ENCODE measurements around the gene SGIP1.

Gene SGIP1

GRCh38 chr1:66525086-66525485, 8.9 kb upstream of the SGIP1 start:
- no peak for DNase-seq

- no peak for DNase-seq
Measured at GRCh38 chr1:66526036-66526435, 7.9 kb upstream of the SGIP1 start.

DNA sequence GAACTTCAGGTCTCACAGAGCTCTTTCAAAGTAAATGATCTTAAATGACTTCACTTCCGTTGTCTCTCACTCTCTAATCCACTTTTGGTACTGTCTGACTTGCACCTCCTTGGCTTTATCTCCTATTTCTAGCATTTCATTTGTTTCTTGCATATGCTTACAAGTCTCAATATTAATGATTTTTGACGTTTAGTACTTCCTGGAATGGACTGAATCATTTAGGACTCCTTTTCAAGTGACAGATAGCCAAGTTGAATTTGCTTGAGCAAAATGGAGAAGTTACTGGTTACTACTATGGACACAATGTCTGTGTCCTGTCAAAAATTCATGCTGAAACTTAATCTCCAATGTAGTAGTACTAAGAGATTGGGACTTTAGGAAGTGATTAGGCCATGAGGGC, 7.0 kb upstream of the SGIP1 start:
- no peak for DNase-seq

DNA sequence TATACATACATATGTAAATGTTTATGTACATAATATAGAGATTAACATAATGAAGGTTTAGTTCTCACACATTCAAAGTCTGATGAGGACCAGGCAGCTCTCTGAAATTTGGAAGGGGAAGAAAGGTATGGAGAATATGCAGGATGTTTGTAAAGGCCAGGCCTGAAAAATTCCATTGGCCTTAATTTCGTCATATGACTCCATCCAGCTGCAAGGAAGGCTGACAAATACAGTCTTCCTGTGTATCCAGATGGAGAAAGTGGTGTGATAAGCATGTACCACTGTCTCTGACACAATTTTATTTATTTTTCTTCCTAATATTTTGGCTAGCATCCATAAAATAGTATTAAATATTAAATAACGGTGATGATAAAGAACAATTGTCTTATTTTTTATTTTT, 6.3 kb upstream of the SGIP1 start:
- DNase-seq, result no peak

DNA sequence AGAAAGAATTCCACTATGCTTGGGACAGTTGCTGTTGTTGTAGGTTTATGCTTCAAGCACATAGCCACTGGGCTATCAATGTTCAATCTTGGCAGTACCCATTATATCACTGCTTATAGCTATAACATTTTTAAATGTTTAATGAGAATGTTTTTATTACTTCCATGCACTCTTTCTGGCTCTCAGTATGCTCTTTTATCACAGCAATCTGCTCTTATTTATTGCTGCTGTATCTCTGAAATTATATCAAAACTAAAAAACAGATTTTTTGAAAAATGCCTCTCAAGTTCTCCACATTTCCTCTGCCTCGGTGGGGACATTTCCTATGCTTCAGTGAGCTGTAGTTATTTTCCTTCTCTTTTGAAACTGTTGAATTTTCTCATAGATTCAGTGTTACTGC, 5.4 kb upstream of the SGIP1 start:
- no peak for DNase-seq

GRCh38 chr1:66532214-66532613, 1.7 kb upstream of the SGIP1 start:
- DNase-seq, result no peak

- no peak for DNase-seq
Measured at GRCh38 chr1:66532798-66533783, 862 bp upstream of the SGIP1 start.

- DNase-seq, result no peak
Measured at GRCh38 chr1:66535061-66535460, 1.1 kb downstream of the SGIP1 start.

GRCh38 chr1:66535853-66536252, 1.9 kb downstream of the SGIP1 start:
- DNase-seq, result no peak

DNA sequence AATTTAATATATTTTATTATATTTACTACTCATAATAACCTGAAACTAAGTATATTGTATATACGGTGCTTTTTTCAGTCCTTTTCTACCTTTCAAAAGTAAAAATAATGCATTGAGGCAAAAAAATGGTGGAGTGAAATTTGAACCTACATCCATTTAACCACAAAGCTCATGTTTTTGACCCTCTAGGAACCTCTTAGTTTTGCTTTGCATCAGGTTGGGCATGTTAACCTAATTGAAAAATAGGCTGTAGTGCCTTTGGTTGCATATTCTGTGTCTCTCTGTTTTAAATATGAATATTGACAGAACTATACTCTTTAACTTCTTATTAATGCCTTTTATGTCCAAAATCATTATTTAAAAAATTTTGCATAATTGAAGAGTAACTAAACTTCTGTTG, 3.8 kb downstream of the SGIP1 start:
- DNase-seq, result no peak

DNA sequence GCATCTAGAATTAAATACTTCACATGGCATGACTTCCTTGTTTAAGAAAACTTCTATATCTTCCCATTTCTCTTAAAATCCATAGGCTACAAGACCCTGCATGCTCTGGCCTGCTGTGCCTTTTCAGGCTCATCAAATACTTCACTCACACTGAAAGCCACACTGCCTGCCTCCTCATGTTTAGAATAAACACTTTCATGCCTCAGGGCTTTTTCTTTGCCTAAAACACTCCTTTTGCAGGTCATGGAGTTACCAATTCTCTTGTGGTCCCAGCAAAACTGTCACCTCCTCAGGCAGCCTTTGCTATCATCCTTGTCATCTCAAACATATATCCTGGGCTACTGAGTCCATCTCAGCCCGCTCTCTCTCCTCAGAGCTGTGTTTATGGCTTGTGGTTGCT, 5.5 kb downstream of the SGIP1 start:
- no peak for DNase-seq

- DNase-seq, result no peak
Measured at GRCh38 chr1:66540434-66541032, 6.6 kb downstream of the SGIP1 start.

DNA sequence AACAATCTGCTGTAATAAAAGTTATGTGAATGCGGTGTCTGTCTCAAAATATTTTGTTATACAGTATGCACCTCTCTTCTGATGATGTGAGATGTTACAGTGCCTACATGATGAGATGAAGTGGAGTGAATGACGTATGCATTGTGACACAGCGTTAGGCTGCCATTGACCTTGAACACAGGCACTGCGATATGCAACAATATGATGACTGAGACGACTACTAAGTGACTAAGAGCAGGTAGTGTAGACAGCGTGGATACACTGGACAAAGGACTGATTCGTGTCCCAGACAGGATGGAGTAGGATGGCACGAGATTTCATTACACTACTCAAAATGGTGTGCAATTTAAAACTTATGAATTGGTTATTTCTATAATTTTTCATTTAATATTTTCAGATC, 8.4 kb downstream of the SGIP1 start:
- DNase-seq, result no peak

- no peak for DNase-seq
Measured at GRCh38 chr1:66542811-66543767, 9.1 kb downstream of the SGIP1 start.

DNA sequence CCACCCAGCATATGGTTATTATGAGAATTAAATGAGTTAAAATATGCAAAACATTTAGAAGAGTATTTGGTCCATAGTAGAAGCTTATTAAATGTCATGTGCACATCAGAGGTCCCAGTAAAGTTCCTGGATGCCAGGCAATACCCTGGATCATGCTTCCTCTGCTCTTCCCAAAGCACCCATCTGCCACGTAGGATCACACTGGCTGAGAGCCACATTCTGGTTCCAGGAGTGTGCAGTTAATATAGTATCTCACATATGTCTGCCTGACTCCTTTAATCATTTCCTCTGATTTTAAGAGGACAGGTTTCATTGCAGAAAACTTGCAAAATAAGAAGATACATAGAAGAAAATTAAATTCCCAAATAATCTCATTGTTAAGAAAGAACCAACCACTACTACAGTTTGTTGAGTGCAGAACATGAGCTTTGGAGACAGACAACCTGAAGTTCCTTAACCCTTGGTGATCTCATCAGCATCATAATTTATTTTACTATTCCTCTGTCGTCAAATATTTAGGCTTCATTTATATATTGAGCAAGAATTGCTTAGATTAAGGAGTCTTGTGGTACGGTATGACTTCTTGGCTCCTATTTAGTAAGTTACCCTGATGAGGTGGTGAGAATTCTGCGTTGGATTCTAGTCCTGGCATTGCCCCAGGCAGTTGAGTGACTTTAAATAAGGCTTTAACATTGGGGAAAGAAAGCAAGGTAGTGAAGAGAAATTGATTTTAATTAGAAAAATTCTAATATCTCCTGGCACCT, 12.3 kb downstream of the SGIP1 start:
- no peak for DNase-seq

GRCh38 chr1:66549017-66549416, 15.1 kb downstream of the SGIP1 start:
- no peak for DNase-seq

DNA sequence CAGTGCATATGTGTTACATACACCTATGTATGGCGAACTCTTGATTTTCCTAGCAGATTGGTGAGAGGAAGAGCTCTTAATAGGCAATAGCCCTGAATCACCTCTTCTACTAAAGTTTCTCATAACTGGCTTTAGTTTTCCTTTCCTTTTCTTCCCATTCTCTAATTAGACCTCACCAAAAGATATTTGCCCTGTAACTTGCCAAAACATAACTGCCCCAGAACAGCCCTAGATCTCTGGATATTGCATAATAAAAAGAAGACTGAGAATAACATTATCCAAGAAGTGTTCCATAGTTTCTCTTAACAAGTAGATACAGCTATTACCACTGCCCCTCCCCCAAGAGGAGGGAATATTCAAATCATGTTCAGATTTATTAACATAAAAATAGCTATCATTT, 16.3 kb downstream of the SGIP1 start:
- DNase-seq, result no peak

DNA sequence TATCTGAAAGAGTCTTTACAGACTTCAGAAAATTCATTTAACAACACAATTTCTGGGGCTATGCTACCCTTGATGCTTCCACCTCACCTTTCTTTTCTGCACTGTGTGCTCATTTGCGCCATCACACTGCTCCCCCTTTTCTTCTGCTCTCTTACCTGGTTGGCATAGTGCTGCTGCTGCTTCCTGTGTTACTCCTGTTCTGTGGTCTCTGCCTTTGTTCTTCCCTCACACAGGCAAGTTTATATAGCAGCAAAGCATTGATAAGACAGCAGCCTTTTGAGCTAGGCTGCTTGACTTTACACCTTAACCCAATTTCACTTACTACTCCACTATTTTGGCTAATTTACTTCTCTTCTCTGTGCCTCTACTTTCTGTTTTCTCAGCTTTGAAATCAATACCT, 18.3 kb downstream of the SGIP1 start:
- no peak for DNase-seq

- no peak for DNase-seq
Measured at GRCh38 chr1:66552829-66553228, 18.9 kb downstream of the SGIP1 start.

GRCh38 chr1:66553846-66554245, 19.9 kb downstream of the SGIP1 start:
- no peak for DNase-seq

DNA sequence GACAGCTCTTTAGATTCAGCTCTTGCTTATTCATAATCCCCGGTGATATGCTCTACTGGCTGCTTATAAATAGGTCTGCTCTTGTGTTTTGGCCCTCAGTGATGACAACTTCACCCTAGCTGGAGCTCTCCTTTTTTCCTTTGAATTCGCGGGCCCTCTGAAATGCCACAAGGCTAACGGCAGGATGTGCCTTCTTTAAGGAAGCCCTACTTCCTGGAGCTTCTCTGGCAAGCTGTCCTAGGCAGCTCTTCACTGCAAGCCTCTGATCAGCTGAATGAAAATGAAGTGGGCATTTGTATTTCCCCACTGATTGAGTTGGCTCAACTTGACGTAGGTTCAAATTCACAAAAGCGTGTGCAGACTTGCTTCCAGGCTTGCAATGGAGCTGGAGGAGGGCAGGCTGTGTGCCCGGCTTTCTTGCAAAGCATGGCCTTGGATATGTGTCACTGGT, 22.2 kb downstream of the SGIP1 start:
- no peak for DNase-seq

GRCh38 chr1:66557157-66557556, 23.2 kb downstream of the SGIP1 start:
- no peak for DNase-seq
